Middle frontal gyrus (tissue), 1 donor: Measurements from ENCODE around the gene STEAP3.

Experiments
- DNase-seq: peaks from one replicate; pipeline ENCODE4 v3.0.0-alpha.2; 2015; ENCODE audit warnings: low spot score; ENCODE audit errors: extremely low spot score

STEAP3 gene

DNA sequence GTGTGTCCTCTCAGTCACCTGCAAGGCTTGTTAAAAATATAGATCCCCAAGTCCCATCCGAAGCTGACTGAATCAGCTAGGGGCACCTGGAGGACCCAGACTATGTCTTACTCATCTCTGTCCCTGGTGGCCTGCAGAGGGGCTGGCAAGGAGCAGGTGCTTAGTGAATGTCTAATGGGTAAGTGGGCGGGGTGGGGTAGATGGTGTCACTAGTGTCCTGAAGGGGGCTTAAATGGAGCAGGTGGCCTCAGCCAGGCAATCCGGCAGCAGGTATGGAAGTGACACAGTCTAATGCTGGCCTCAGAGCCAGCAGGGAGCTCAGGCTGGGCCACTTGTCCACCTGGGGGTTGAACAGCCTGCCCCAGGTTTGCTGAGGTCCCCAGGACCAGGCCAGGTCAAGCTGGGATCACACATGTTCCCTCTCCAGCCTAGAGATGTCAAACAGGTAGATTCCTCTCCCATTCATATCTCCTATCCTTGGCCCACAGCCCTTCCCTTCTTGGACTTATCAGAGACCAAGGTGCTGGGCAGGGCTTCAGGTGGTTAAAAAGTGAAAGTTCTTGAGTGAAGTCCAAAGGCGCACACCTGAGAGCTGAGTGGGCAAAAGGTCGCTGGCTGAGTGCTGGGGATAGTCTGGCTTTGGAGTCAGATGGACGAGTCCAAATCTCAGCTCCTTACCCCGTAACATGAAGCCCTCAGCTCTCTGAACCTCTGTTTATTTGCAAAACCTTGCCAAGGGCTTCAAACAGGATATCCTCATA lies 1.7 kb downstream of the STEAP3 start:
- DNase-seq = no peak

DNA sequence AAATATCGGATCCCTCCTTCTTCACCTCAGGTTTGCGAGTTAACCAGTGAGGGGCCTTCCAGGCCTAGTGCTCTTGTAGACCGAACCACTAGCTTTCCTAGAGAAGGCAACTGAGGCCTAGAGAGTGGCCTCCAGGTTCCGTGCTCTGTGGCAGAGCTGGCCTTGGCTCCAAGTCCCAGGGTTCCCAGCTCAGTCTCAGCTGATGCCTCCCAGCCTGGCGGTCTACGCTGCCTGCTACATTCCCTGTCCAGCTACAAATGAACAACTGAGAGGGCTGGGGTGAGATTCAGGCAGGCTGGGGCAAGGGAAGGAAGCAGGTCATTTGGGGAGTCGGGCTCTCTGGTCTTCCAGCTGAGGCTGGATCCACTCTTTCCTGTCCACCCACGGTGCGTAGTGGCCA lies 2.3 kb downstream of the STEAP3 start:
- no peak for DNase-seq

DNA sequence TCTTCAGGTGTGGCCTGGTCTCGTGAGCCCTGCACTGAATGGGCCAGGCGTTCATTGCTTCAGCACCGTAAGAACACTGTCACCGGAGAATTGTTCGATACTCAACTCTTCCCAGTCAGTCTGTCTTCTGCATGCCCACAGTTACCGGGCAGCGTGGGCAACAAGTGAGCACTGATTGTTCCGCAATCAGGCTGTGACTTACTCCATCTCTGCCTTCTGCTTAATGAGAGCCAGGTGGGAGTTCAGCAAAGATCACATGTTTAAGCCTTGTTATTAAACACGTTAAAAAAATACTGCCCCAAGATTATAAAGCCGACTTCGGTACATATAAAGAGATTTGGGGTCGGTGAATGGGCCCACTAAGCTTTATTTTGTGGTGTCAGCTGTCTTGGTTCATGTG lies 3.7 kb downstream of the STEAP3 start:
- DNase-seq = no peak

DNA sequence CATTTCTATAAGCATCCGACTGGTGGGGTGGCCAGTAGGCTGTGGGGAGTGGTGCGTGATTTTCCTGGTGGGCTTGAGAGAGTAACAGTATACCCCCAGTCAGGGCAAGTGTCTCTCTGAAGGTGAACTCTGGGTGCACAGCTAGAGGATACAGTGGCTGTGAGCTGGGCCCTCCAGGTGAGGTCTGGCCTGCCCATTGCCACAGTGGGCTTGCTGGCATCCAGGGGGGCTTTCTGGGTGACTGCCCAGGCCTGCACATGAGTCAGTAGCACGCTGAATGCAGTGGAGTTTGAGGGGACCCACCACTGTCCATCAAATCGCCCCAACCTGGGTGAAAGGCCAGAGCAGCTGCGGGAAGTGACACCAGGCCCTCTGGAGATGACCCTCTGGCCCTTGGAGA lies 4.5 kb downstream of the STEAP3 start:
- no peak for DNase-seq

DNA sequence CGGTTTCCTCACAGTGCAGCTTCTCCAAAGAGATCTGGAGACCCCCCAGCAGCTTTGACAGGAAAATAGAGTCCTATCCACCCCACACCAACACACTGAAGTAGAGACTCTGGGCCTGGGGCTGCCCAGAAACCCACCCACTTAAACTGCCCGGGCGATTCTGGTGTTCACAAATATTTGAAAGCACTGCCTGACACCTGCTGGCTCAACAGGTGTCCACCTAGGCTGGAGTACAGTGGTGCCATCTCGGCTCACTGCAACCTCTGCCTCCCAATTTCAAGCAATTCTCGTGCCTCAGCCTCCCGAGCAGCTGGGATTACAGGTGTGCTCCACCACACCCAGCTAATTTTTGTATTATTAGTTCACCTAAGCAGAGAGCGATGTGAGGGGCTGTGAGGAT lies 5.3 kb downstream of the STEAP3 start:
- no peak for DNase-seq

DNA sequence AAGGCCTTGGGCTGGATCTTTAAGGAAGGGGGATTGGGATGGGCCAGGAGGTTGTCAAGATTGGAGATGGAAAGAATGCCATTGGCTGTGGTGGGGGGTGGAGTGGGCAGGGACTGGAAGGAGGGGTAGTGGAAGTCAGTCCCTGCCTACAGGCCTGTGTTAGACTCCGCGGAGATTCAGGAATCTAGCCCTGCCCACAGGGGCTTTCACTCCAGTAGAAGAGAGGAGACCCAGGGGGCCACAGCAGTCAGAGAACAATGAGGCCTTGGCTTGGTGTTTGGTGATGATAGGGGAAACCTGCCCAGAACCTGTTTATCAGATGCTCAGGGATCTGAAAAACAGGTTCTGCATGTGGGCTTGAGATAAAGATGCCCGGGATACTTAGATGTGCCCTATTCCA lies 6.1 kb downstream of the STEAP3 start:
- no peak for DNase-seq

DNA sequence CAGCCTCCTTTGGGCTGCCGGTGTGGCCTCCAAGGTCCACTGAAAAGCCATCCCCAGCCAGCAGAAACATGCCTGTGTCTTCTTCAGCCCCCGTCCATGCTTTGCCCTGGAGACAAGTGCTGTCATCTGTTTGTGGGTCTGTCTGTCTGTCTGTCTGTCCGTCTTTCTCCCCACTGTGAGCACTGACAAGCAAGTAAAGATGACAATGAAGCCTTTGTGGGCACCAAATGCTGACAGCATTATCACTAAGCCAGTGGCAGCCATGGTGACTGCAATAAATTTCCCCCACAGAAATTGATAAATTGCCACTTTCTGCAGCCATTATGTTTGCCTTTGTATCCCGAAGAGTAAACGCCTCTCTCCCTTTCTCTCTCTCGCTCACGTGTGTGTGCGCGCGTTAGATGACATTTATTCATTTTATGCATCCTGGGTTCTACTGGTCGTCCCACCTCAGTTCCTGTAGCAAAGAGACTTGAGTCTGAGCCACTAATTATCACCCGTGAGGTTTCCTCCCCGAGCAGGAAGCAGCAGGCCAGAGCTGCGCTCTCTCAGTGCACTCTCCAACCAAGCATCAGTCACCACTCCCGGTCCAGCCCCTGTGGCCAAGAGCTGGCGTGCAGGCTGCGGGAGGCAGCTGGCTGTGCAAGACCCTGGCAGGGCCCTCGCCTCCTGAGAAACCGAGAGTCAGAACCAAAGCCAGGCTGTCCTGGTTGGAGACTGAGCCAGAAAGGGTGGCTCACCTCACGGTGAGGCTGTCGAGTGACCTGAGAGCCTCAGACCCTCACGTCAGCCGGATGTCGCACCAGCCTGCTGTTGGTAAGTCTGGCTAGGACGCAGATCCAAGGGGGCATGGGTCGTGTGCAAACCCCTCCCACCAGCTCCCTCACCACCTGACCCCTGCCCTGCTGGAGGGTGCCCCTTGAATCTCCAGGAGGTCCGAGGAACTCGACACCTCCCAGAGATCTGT lies 6.9 kb downstream of the STEAP3 start:
- no peak for DNase-seq

DNA sequence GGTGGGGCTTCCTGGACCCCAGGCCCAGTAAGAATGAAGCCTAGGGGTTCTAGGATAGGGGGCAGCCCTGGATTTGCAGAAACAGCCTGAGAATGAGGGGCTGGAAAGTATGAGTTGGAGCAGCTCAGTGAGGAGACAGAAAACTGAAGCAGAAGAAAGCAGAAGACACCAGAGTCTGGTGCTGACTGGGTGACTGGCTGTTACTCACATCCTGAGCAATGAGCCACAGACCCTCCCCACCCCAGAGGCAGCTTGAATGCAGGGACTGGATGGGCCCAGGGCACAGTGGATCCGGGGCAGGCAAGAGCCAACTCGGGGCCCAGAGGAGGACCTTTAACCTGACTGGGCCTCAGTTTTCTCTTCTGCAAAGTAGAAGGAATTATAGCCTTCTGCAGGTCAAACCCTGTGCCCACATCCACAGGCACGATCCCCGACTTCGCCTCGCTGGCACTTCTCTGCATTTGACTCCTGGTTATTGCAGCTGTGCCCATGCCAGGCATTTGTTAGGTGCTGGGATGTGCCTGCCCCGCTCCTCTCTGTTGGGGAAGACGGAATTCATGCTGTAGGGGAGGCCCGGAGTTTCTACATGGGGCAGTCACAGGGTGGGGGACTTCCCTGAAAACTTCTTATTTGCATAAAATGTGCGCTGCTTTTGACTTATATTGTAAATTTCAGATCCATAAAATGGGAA lies 8.5 kb downstream of the STEAP3 start:
- no peak for DNase-seq

DNA sequence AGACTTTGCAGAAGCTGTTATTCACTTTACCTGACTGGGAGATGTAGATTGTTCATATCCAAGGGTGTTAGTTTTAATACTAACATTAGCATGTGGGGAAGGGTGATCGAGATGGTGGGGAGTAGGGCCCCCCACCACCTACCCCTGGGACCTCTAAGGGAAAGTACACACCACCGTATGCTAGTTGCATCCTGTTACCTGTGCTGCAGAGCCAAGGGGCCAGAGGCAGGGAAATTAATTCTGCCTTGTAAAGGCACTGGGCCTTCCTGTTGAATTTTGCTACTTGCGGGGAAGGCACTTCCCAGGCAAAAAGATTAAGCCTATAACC lies 9.0 kb downstream of the STEAP3 start:
- DNase-seq = no peak

DNA sequence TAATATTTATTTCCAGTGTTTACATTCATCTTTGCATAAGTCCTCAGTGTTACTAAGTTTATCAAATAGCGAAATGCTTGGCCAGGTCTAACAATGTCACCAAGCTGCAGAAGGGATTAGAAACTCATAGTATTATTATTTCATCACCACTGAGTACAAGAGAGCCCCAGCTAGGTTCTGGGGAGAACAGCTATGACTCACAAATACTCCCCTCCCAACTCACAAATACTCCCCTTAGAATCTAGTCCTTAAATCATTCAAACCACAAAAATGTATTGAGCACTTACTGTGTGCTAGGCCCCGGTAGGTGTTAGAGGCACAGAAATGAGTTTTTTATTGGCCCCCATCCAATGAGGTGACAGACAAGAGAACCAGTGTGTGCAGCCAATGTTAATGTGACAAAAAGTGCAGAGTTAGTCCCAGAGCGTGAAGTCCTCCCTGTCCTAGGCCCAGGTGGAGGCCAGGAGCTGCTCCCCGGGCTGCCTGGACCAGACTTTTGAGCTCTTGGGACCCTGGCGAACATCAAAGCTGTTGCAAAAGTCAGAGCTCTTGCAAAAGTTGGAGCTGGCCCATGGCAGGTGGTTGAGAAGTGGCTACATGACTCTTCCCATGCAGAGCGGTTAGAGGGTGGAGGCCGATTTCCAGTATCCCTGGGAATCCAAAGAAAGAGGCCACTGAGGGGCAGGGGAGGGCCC lies 9.8 kb downstream of the STEAP3 start:
- DNase-seq = no peak

DNA sequence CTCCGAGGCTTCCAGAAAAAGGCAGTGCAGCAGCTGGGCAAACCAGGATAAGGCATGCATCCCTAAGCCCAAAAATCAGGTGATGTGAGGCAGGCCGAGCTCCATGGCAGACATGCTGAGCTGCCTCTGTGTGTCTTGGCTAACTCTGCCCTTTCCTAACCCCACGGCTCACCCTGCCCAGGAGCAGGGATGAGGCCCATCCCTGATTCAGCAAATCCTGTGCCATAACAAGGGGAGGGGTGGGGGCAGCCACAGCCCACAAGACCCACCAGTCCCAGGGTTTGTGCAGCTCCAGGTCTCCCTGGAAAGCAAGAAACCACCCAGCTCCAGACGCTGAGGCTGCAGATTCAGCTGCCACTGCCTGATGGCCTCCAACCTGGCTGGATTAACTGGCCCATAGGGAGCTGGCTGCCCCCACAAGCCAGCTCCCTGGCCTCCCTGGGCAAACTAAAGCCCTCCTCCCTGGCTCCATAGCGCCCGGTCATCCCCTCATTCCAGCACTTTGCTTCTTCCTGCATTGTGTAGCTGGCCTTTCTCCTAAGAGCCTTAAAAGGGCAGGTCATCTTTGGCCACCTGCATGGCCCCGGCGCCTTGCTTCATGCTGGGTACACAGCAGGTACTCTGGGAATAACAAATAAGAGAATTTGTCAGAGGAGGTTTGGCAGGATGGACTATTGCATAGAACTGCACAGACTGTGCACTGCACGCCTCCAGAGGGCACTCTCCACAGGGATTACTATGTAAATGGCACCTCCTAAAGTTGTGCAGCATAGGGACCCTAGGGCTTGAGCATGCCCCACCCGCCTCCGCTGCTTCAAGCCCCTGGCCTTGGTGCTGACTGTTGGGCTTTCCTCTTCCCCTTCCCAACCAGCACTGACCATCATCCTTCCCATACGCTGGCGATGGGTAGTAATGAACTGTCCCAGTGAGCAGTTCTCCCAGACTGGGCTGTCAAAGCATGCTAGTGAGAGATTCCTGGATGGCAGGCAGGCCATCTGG lies 10.7 kb downstream of the STEAP3 start:
- DNase-seq = no peak

DNA sequence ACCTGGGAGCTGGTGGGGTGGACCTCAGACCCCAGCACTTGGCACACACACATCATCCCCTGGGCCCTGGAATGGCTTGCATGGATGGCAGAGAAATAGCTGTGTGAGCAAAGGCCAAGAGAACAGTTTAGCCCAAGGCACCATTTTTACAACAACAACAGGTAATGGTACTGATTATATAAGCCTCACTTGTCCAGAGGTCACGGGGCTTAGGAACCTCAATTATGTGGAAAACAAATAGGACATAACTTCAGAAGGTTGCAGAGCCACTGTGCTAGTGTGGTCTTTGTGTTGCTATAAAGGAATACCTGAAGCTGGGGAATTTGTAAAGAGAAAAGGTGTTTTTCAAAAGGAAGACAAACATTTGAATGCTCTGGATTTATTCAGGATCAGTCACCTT lies 13.2 kb downstream of the STEAP3 start:
- no peak for DNase-seq

DNA sequence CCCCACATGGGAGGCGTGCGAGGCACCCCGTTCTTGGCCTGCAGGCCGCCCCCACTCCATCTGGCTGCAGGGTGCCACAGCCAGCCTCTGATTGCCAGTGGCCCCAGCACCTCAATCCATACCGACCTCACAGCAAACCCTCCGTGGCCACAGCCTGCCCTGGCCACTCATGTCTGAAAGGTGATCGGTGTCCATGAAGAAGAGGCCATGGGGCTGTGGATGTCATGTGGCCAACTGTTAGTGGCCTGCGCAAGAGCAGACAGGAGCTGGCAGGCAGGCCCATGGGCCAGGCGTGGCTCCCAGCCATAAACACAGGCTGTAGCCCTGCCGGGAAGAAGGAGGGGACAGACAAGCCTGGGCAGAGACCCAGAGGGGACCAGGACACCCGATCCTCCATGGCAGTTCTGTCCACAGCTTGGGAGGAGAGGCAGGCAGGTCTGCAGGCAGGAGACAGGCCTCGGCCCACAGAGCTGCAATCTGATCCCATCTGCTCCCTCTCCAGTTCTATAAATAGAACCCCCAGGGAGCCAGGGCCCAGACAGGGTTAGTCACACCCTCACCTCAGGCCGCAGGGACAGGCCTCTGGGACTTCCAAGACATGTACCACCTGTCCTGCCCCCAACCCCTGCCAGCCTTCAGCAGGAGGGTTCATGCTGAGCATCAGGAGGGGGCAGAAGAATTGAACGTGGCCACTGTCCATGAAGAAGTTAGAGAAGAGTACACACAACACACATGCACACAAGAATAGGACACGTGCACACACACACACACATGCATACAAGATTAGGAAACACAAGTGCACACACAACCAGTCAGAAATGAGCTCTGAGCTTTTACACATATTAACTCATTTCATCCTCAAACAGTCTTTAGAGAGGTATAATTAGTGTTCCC lies 16.9 kb downstream of the STEAP3 start:
- DNase-seq = no peak

DNA sequence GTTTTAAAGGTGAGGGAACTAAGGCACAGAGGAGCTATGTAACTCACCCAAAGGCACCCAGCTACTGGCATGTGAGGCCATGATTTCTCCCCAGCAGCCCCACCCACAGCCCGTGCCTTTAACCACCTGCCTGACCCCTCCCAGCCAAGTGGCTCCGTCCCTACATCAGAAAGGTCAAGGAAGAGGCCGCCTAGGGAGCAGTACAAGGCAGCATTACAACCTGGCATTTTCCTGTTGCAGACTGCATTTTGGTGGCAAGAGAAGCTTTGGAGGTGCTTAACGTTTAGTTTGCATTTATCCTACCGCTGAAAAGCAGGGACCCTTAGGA lies 17.5 kb downstream of the STEAP3 start:
- no peak for DNase-seq

DNA sequence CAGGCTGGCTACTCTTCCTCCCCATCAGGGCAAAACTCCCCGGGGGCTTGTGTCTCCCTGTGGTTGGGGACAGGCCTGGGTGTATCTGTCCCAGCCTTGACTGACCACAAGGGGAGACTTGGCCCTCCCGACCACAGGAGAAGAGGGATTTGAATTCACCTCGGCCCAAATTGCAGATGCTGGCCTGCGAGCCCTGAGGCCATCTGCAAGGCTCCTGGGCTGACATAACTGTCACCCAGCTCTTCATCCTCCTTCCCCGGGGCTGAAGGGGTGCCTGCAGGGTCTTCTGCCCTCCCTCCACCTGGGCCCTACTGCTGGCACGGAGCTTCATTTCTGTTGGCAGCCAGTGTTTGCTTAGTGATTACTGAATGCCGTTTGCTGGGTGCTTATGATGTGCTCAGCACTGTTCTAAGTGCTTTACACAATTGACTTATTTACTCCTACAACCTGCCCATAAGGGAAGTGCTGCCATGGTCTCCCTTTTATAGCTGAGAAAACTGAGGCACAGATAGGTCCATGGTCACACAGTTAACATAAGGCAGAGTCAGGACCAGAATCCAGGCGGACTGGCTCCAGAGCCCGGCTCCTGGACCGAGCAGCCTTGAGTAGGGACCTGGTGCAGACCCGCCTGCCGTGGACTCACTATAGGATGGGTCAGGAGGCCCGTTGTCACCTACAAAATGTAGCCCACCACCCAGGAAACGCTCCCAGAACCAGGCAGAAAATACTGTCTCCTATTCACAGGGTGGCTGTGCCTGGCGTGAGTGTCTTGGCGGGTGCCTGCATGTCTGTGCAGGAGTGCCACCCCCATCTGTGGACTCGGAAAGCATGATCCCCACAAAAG lies 18.9 kb downstream of the STEAP3 start:
- no peak for DNase-seq

DNA sequence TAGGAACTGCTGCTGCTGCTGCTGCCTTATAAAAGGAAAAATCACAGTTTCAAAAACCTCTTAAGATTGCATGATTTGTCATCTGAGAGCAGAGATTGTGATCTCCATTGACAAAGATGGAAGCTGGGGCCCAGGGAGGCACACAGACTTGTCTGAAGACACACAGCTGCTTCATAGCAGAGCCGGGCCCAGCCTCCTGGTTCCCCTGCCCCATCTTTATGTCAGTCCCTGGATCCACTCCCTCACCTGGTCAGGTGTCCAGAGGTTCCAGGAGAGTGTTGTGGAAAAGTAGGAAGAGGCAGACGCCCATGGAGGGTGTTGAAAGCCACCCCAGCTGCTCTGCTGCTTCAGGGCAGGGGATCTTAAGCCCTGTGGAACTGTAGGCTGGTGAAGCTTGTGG lies 20.0 kb downstream of the STEAP3 start:
- no peak for DNase-seq

DNA sequence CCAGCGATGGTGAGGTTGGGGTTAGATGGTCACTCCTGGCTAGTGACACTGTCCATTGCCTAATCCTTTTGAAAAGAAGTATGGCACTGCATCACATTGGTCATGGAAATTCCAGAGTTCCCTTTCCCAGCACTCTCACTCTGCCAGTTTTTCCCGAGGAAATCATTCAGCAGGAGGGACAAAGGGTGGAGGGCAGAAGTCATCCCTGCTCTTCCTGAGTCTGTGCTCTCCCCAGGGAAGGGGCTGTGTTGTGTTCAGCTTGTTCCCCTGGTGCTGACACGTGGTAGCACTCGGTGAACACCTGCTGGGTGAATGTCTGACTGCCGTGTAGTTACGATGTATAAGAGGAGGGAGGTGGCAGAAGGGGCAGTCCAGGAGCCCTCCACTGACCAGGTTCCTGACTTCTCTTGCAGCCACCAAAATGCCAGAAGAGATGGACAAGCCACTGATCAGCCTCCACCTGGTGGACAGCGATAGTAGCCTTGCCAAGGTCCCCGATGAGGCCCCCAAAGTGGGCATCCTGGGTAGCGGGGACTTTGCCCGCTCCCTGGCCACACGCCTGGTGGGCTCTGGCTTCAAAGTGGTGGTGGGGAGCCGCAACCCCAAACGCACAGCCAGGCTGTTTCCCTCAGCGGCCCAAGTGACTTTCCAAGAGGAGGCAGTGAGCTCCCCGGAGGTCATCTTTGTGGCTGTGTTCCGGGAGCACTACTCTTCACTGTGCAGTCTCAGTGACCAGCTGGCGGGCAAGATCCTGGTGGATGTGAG lies 21.6 kb downstream of the STEAP3 start:
- no peak for DNase-seq

DNA sequence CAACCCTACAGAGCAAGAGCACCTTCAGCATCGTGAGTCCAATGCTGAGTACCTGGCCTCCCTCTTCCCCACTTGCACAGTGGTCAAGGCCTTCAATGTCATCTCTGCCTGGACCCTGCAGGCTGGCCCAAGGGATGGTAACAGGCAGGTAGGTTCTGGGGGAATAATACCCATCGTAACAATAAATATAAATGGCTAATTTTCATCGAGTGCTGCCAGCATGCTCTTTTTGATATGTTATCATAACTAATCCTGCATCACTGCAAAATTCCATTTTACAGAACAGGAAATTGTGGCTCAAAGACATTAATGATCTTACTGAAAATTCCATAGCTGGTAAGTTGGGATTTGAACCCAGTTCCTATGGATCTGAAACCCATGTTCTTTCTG lies 22.2 kb downstream of the STEAP3 start:
- DNase-seq = no peak
